Measurements from ENCODE around the gene IFNA13. TPM values are rescaled to one million over a fixed set of nuclear protein-coding genes. Genes with fewer than 3 reads are reported as not detected.
"Not testable (repeated sequence)": the region's sequence is repeated elsewhere in the genome, so short reads cannot be mapped to it uniquely, and the experiment has no call there.

Gene IFNA13
- total RNA-seq, 2 donors from 2014 or later: not detected

DNA sequence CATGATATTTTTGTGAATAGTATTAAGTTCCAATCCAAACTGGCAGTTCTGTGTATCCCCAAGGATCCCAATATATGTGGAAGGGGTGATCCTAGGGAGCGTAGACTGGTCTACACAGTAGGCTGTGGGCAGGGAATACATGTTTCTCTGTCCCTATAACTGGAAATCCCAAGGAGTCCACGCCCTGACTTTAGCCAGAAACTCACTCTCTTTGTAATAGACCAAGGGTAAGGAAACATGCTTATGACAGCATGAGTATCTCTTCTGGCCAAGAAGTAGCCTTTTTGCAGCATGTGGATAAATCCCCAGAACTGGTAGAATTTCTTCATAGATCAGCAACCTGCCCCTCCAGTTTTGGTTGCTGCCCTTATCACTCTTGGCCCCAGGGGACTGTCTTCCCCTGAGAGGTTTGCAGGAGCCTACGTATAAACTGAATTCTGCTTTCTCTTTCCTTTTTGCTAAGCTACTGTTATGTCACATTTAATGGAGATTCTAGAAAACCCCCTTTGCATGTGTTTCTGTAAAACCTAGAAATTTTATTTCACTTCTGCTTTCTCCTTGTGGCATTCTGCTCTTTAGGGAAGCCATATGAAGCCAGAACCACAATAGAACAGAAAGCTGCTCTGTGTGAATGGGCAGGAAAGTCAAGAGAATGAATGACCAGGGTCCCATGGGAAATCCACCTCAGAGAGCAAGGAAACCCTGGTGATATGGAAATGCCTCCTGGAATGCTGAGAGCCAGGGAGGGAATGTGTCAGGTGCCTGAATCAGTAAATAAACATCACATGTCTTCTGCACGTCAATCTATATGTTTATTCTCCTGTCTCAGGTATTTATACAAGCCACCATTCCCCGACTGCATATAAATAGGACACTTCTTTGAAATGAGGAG, 13.8 kb upstream of the IFNA13 start:
- no peak for DNase-seq
- TF ChIP-seq, protein P1, sequence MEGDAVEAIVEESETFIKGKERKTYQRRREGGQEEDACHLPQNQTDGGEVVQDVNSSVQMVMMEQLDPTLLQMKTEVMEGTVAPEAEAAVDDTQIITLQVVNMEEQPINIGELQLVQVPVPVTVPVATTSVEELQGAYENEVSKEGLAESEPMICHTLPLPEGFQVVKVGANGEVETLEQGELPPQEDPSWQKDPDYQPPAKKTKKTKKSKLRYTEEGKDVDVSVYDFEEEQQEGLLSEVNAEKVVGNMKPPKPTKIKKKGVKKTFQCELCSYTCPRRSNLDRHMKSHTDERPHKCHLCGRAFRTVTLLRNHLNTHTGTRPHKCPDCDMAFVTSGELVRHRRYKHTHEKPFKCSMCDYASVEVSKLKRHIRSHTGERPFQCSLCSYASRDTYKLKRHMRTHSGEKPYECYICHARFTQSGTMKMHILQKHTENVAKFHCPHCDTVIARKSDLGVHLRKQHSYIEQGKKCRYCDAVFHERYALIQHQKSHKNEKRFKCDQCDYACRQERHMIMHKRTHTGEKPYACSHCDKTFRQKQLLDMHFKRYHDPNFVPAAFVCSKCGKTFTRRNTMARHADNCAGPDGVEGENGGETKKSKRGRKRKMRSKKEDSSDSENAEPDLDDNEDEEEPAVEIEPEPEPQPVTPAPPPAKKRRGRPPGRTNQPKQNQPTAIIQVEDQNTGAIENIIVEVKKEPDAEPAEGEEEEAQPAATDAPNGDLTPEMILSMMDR (IDR thresholded peaks at IDR 0.05): no peak
- Histone ChIP-seq H3K4me3 (no peak overlapping the region), H3K36me3 (no peaks in the 10 kb centered on the region), H3K9ac (ENCODE audit: low read depth in 2 of 2, low read length in 2 of 2) (no peak overlapping the region), H3K9me3 (no peaks in the 10 kb centered on the region), H3K27ac (no peak overlapping the region), H3K4me1 (no peaks in the 10 kb centered on the region), H3K27me3 (no peaks in the 10 kb centered on the region)
- intact Hi-C loops (cut with DNase I): no loop called here

DNA sequence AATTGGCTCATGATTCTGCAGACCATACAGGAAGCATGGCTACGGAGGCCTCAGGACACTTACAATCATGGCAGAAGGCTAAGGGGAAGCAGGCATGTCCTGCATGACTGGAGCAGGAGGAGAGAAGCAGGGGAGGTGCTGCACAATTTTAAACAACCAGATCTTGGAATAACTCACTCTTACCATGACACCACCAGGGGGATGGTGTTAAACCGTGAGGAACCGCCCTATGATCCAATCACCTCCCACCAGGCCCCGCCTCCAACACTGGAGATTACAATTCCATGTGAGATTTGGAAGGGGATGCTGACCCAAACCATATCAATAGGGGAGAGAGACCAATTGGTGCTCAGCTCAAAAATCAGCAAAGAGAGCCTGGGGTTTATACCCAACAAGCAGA, 3.6 kb upstream of the IFNA13 start:
- H3K4me1 ChIP-seq; H3K27me3 ChIP-seq; intact Hi-C loops (cut with DNase I): not testable (repeated sequence)

DNA sequence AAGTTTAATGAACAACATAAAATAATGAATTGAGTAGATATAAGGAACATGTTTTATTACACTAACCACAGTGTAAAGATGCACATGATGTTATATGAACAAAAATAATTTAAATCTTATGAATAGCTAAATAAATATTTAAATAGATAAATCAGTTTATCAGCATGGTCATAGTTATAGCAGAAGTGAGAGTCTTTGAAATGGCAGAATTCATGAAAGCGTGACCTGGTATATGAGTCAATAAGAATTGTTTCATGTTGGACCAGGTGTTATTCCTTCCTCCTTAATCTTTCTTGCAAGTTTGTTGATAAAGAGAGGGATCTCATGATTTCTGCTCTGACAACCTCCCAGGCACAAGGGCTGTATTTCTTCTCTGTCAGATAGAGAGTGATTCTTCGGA, 688 bp downstream of the IFNA13 start:
- H3K4me1 ChIP-seq; intact Hi-C loops (cut with DNase I); H3K9ac ChIP-seq (ENCODE audit: low read depth in 2 of 2, low read length in 2 of 2); H3K27ac ChIP-seq; H3K27me3 ChIP-seq; H3K36me3 ChIP-seq; DNase-seq; H3K9me3 ChIP-seq; H3K4me3 ChIP-seq: not testable (repeated sequence)

More for the DNA sequence above, 3.6 kb upstream of the IFNA13 start:
- H3K9me3 ChIP-seq; H3K27ac ChIP-seq; H3K9ac ChIP-seq (ENCODE audit: low read depth in 2 of 2, low read length in 2 of 2); H3K36me3 ChIP-seq; H3K4me3 ChIP-seq; DNase-seq: not testable (repeated sequence)

DNA sequence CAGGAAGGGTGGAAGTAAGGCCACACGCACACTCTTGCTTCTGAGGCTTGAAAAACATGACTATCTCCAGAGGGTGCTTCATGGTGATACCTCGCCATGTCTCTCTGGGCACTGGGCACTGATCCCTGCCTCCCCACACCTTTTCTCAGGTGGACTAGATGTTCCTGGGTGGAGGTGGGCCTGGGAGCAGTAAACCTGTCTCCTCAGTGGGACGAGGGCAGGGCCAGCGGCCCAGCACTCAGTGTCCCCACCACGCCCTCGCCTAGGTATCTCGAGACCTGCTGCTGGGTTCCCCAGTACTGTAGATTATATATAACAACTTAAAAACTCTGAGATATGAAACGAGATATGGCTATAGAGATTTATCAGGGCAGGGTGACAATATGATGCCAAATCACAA, 5.6 kb downstream of the IFNA13 start:
- no peak for DNase-seq
- intact Hi-C loops (cut with DNase I): no loop called here
- TF ChIP-seq, protein P1 (IDR thresholded peaks at IDR 0.05): no peak

GRCh38 chr9:21357479-21358460, 10.1 kb downstream of the IFNA13 start:
- no peaks in the 10 kb centered on the region for H3K36me3 ChIP-seq
- TF ChIP-seq, protein P1 (IDR thresholded peaks at IDR 0.05): no peak
- no peak for DNase-seq
- no peaks in the 10 kb centered on the region for H3K27me3 ChIP-seq
- H3K4me3 ChIP-seq: no peak overlapping the region
- intact Hi-C loops (cut with DNase I): no loop called here
- H3K27ac ChIP-seq: no peak overlapping the region
- no peak overlapping the region for H3K9ac ChIP-seq (ENCODE audit: low read depth in 2 of 2, low read length in 2 of 2)
- H3K9me3 ChIP-seq: no peaks in the 10 kb centered on the region
- H3K4me1 ChIP-seq: no peaks in the 10 kb centered on the region

More for the DNA sequence above, 5.6 kb downstream of the IFNA13 start:
- Histone ChIP-seq H3K9ac (ENCODE audit: low read depth in 2 of 2, low read length in 2 of 2) (no peak overlapping the region), H3K27ac (no peak overlapping the region), H3K4me3 (no peak overlapping the region), H3K4me1 (no peaks in the 10 kb centered on the region), H3K27me3 (no peaks in the 10 kb centered on the region), H3K9me3 (no peaks in the 10 kb centered on the region), H3K36me3 (no peaks in the 10 kb centered on the region)

DNA sequence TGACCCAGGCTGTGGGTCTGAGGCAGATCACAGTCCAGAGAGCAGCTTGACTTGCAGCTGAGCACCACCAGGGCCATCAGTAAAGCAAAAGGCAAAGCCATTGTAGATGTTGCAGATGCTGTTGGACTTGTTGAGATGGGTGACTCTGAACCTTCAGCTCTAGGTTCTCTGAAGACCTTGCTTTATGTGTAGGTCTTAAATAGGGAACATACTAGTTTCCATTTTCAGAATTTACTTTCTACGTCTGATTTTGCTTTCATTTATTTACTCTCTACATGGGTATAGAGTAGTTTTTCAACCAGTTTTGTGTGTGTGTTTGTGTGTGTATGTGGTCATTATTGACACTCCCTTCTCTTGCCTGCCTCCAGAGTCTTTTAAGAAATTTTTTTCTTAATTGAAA, 17.1 kb downstream of the IFNA13 start, which contains the start of gene IFNA6:
IFNA6 (minus strand) TSS at position 101 of the 400 bp plus-strand sequence; CDS start at position 101, 0 bp downstream.
- no peaks in the 10 kb centered on the region for H3K4me1 ChIP-seq
- TF ChIP-seq, protein P1 (IDR thresholded peaks at IDR 0.05): no peak

More for the DNA sequence above, 17.1 kb downstream of the IFNA13 start, which contains the start of gene IFNA6:
- intact Hi-C loops (cut with DNase I): no loop called here
- Histone ChIP-seq H3K27ac (no peak within 1 kb of the TSS), H3K9me3 (no peaks in the 10 kb centered on the region), H3K9ac (ENCODE audit: low read depth in 2 of 2, low read length in 2 of 2) (no peak within 1 kb of the TSS), H3K27me3 (no peaks in the 10 kb centered on the region), H3K4me3 (no peak within 1 kb of the TSS), H3K36me3 (no peaks in the 10 kb centered on the region)
- DNase-seq: no peak
